Calu3 (cell line): ENCODE results near the gene OSCP1. TPM values are rescaled to one million over a fixed set of nuclear protein-coding genes. Genes with fewer than 3 reads are reported as not detected.

Experiments used
- BruUV-seq: library from RNA; stranded (reverse); fragments of 400-500 nt; replicated peaks from 2 replicates; lab custom pipeline; 2021; lab: Mats Ljungman, UMichigan
- CTCF ChIA-PET: fragments of 300-600 bp; sonication (Branson Sonifier 250); formaldehyde crosslinking; loops from one replicate; lab custom pipeline; 2022; ENCODE audit warnings: antibody characterized with exemption; lab: Charles Lee
- DNase-seq: peaks from one replicate; pipeline ENCODE4 v3.0.0; 2022
- H3K27ac Mint-ChIP-seq: one replicate; pipeline ENCODE4 v1.8.0; 2022; ENCODE audit warnings: mixed read lengths; ENCODE audit not compliant: unreplicated experiment
- H3K27me3 Mint-ChIP-seq: one replicate; pipeline ENCODE4 v1.8.0; 2022; ENCODE audit warnings: mixed read lengths; ENCODE audit not compliant: unreplicated experiment
- H3K36me3 Mint-ChIP-seq: one replicate; pipeline ENCODE4 v1.8.0; 2022; ENCODE audit warnings: mild to moderate bottlenecking, moderate library complexity, mixed read lengths; ENCODE audit not compliant: insufficient read depth, unreplicated experiment
- H3K4me1 Mint-ChIP-seq: one replicate; pipeline ENCODE4 v1.8.0; 2022; ENCODE audit warnings: mild to moderate bottlenecking, low read depth, mixed read lengths; ENCODE audit not compliant: unreplicated experiment
- H3K4me3 Mint-ChIP-seq: one replicate; pipeline ENCODE4 v1.8.0; 2022; ENCODE audit warnings: mild to moderate bottlenecking, low read depth, moderate library complexity, mixed read lengths; ENCODE audit not compliant: unreplicated experiment
- H3K9me3 Mint-ChIP-seq: one replicate; pipeline ENCODE4 v1.8.0; 2022; ENCODE audit warnings: low read depth, mixed read lengths; ENCODE audit not compliant: unreplicated experiment
- CTCF ChIP-seq: fragments of 200-600 bp; IDR thresholded peaks from one replicate; pipeline ENCODE4 v1.8.0; 2022; ENCODE audit warnings: antibody characterized with exemption; ENCODE audit not compliant: unreplicated experiment
- intact Hi-C: fragments of 100-400 bp; cut with micrococcal nuclease; formaldehyde crosslinking; loops from one replicate; pipeline ENCODE4 v1.10.0; 2022; ENCODE audit not compliant: unreplicated experiment
- total RNA-seq: library from RNA; stranded (reverse); gene quantifications from 2 replicates; pipeline ENCODE4 v1.2.3, GENCODE V29; 2022

Gene OSCP1
- total RNA-seq, 1 experiment from 2014 or later, result 2.0 TPM

- Mint-ChIP-seq H3K4me3 (no peak overlapping the region), H3K4me1 (peaks cover 13% of the 10 kb centered on the region), H3K9me3 (no peaks in the 10 kb centered on the region), H3K36me3 (no peaks in the 10 kb centered on the region), H3K27ac (no peak overlapping the region), H3K27me3 (no peaks in the 10 kb centered on the region)
- no peak for TF ChIP-seq CTCF
- no peak for DNase-seq
- intact Hi-C loops, result no loop called here
- CTCF ChIA-PET, result interaction anchor here (2.5 kb wide), 1 partner anchor 77 kb away, joined by 11 read pairs; no protein-coding TSS in a partner anchor
- no TSS peak for BruUV-seq
These were observed 30.7 kb downstream of the OSCP1 start for GRCh38 chr1:36419569-36419968.

GRCh38 chr1:36419140-36419539, 31.1 kb downstream of the OSCP1 start:
- CTCF ChIA-PET, result interaction anchor here (2.5 kb wide), 1 partner anchor 76 kb away, joined by 11 read pairs; no protein-coding TSS in a partner anchor
- no peaks in the 10 kb centered on the region for H3K27me3 Mint-ChIP-seq
- no peak overlapping the region for H3K27ac Mint-ChIP-seq
- no TSS peak for BruUV-seq
- intact Hi-C loops, result no loop called here
- H3K4me3 Mint-ChIP-seq, result no peak overlapping the region
- no peak for TF ChIP-seq CTCF
- H3K36me3 Mint-ChIP-seq, result no peaks in the 10 kb centered on the region
- no peak for DNase-seq
- H3K9me3 Mint-ChIP-seq, result no peaks in the 10 kb centered on the region
- peaks cover 13% of the 10 kb centered on the region for H3K4me1 Mint-ChIP-seq

- H3K27ac Mint-ChIP-seq, result no peak overlapping the region
- no peaks in the 10 kb centered on the region for H3K36me3 Mint-ChIP-seq
- no peak overlapping the region for H3K4me3 Mint-ChIP-seq
- BruUV-seq, result no TSS peak
- TF ChIP-seq CTCF, result no peak
- H3K27me3 Mint-ChIP-seq, result no peaks in the 10 kb centered on the region
- H3K4me1 Mint-ChIP-seq, result peaks cover 13% of the 10 kb centered on the region
- CTCF ChIA-PET, result no interaction called here
- H3K9me3 Mint-ChIP-seq, result no peaks in the 10 kb centered on the region
- no peak for DNase-seq
- intact Hi-C loops, result no loop called here
These were observed 32.3 kb downstream of the OSCP1 start for GRCh38 chr1:36417931-36418330.

- no peaks in the 10 kb centered on the region for H3K27me3 Mint-ChIP-seq
- CTCF ChIA-PET, result no interaction called here
These were observed 34.5 kb downstream of the OSCP1 start for GRCh38 chr1:36415661-36416326.

More at GRCh38 chr1:36415661-36416326, 34.5 kb downstream of the OSCP1 start:
- no peak overlapping the region for H3K27ac Mint-ChIP-seq
- no TSS peak for BruUV-seq
- H3K9me3 Mint-ChIP-seq, result peaks cover 4% of the 10 kb centered on the region
- no peak overlapping the region for H3K4me3 Mint-ChIP-seq
- peaks cover 15% of the 10 kb centered on the region for H3K4me1 Mint-ChIP-seq
- no peaks in the 10 kb centered on the region for H3K36me3 Mint-ChIP-seq
- no peak for TF ChIP-seq CTCF
- intact Hi-C loops, result no loop called here
- DNase-seq, result no peak
